Suprapubic skin (tissue), 4 donors: ENCODE data around the gene LRMDA.

Source experiments
- EP300 ChIP-seq: sonication (generic); formaldehyde crosslinking; IDR thresholded peaks from one replicate; pipeline ENCODE4 v1.6.1; 2017; ENCODE audit warnings: antibody characterized with exemption
- POLR2A ChIP-seq, 2 donors: fragments of 450-650 bp; IDR thresholded peaks; one replicate each; pipeline ENCODE4 v1.6.1; 2017; ENCODE audit warnings: antibody characterized with exemption in 2 of 2, mild to moderate bottlenecking in 2 of 2, moderate library complexity in 2 of 2
- POLR2AphosphoS5 ChIP-seq, 3 donors: sonication (generic); formaldehyde crosslinking; IDR thresholded peaks; one replicate each; pipeline ENCODE4 v1.6.1; 2017; ENCODE audit warnings: antibody characterized with exemption in 3 of 3
- TF ChIP-seq, protein P1 (sequence below), 2 donors: fragments of 200-600 bp in 1 of 2; fragments of 450-650 bp in 1 of 2; sonication (generic) in 1 of 2; IDR thresholded peaks; one replicate each; pipeline ENCODE4 v1.5.1; 2016 to 2019; ENCODE audit warnings: antibody characterized with exemption in 2 of 2, mild to moderate bottlenecking in 1 of 2, moderate library complexity in 1 of 2

DNA sequence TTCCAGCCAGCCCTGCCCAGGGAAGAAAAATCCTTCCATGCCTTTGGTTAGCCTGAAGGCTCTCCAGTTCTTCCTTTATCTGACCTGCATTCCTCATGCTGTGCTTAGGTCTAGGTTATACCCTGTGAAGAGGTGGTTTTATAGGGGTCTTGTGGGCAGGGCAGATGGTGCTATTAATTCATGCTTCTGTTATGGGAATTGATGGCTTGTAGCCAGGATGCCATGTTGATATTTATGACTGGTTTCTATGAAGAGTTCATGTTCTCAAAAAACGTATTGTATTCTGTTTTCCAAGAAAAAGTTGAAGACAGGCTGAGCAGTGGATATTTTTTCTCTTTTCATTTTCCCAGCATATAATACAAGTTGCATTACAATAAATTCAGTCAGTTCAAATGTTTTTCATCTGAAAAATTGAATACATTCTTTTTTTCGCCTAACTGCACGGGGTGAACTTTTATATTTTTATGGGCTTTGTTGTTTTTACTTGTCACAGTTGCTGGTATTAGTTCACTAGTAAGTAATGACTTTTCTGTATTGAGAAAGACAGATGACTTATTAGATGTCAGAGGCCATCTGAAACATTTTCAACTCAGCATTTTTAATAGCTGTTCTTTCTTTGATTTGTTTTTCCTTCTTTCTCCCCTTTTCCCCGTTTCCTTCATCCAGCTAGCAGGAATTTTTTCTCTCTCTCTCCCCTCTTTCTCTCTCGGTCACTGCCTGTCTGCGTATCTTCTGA lies 322.8 kb downstream of the LRMDA start:
- TF ChIP-seq, protein P1, sequence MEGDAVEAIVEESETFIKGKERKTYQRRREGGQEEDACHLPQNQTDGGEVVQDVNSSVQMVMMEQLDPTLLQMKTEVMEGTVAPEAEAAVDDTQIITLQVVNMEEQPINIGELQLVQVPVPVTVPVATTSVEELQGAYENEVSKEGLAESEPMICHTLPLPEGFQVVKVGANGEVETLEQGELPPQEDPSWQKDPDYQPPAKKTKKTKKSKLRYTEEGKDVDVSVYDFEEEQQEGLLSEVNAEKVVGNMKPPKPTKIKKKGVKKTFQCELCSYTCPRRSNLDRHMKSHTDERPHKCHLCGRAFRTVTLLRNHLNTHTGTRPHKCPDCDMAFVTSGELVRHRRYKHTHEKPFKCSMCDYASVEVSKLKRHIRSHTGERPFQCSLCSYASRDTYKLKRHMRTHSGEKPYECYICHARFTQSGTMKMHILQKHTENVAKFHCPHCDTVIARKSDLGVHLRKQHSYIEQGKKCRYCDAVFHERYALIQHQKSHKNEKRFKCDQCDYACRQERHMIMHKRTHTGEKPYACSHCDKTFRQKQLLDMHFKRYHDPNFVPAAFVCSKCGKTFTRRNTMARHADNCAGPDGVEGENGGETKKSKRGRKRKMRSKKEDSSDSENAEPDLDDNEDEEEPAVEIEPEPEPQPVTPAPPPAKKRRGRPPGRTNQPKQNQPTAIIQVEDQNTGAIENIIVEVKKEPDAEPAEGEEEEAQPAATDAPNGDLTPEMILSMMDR (IDR thresholded peaks at IDR 0.05) = no peak
- TF ChIP-seq POLR2AphosphoS5 (IDR thresholded peaks at IDR 0.05) (no peak), POLR2A (IDR thresholded peaks at IDR 0.05) (no peak), EP300 (no peak)
